Measurements from ENCODE around the gene DTNBP1.

DNA sequence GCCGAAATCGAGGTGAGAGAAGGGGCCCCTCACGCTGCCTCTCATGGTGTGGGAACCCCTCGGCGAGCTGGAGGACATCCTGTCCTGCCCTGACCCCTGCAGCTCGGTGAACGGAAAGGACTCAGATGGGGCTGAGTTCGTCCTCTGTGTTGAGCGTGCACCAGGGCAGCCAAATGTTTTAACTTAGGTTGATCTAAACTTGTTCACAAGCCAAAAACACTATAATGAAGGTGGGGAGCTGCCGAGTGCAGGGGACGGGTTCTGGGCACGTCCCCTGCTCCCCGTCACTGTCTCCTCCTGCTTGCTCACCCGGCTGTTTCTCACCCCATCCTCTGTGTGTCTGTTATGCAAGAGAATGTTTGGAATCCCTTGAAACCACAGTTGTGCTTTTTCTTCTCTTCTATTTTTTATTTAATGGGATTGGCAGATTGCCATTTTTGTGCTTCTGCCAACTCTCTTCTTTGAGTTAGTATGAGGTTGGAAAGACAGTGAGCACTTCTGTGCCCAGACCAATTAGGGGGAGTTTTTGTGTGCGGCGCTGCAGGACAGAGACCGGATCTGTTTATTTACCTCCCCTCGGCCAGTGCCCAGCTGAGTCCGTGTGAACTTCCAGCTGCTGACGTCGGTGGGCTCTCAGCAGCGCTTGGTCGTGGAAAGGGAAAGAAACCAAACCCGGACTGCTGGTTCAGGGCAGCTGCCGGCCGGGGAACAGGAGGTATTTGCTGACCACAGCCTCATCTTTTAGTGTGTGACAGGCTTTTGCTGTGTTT is 158.1 kb downstream of the DTNBP1 start:
- TF ChIP-seq, protein P1, sequence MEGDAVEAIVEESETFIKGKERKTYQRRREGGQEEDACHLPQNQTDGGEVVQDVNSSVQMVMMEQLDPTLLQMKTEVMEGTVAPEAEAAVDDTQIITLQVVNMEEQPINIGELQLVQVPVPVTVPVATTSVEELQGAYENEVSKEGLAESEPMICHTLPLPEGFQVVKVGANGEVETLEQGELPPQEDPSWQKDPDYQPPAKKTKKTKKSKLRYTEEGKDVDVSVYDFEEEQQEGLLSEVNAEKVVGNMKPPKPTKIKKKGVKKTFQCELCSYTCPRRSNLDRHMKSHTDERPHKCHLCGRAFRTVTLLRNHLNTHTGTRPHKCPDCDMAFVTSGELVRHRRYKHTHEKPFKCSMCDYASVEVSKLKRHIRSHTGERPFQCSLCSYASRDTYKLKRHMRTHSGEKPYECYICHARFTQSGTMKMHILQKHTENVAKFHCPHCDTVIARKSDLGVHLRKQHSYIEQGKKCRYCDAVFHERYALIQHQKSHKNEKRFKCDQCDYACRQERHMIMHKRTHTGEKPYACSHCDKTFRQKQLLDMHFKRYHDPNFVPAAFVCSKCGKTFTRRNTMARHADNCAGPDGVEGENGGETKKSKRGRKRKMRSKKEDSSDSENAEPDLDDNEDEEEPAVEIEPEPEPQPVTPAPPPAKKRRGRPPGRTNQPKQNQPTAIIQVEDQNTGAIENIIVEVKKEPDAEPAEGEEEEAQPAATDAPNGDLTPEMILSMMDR (IDR thresholded peaks at IDR 0.05; ENCODE audit: control extremely low read depth in 1 of 3, insufficient read depth in 1 of 3, low read depth in 1 of 3, low read length in 3 of 3) = no peak
- TF ChIP-seq TAF1 (IDR thresholded peaks at IDR 0.05; ENCODE audit: low read depth, low read length) (no peak), FOSL1 (IDR thresholded peaks at IDR 0.05; ENCODE audit: insufficient read depth, low read depth, low read length) (no peak), CEBPB (IDR thresholded peaks at IDR 0.05; ENCODE audit: low read depth, low read length) (no peak)
